HS-27A (cell line): ENCODE data around the gene SLC35A4.
"Not testable (repeated sequence)": the region's sequence is repeated elsewhere in the genome, so short reads cannot be mapped to it uniquely, and the experiment has no call there.

ENCODE experiments used
- DNase-seq: peaks from one replicate; pipeline ENCODE4 v3.0.0-alpha.2; 2012; ENCODE audit warnings: low read depth, missing footprints

Gene SLC35A4

DNA sequence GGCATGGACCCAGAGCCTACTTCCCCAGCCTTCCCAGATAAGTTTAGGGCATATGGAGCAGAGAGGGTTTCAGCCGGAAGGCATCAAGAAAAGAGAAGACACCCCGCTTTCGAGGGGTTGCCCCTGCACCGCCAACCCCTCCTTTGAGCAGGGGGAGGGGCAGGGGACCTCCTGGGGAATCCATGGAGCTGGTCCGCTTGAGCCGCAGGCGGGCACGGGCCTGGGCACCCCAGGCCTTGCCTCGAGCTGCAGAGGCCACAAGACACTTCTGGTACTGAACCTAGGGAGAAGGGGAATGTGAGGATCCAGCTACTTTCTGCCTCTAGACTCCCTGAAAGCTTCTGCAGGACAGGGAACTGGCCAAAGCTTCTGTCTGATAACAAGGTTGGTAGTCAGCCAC, 6.1 kb upstream of the SLC35A4 start:
- DNase-seq: no peak

GRCh38 chr5:140560227-140560626, 4.4 kb upstream of the SLC35A4 start:
- no peak for DNase-seq

GRCh38 chr5:140561753-140562523, 2.7 kb upstream of the SLC35A4 start:
- DNase-seq: no peak

DNA sequence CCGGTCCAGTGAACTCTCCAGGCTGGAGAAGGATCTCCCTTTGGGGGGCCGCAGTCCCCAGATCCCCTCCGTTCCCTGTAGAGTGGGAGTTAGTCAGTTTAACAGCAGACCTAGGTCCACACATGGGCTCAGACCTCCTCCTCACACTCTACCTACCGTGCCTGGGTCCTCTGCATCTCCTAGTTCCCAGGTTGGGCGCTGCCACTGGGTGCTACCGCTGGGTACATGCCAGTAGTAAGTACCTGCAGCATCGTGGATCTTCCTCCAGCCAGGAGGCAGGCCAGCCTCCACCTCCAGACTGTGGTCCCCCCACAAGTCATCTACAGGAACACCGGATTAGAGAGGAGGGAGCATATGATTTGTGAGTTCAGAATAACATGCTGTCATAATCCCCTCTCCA, 1.0 kb upstream of the SLC35A4 start:
- DNase-seq: no peak

- DNase-seq: no peak
These were observed 574 bp downstream of the SLC35A4 start for GRCh38 chr5:140565024-140565779.

DNA sequence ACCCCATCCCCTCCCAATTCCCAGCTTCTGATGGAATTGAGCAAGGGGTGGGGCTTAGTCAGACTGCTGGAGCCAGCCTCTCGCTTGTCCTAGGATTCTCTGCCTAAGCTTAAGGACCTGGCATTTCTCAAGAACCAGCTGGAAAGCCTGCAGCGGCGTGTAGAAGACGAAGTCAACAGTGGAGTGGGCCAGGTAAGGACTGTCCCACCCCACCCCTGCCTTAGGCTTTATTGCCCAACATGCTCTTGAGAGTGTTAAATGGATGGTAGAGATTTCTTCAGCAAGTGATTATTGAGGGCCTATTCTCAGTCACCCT, 1.1 kb downstream of the SLC35A4 start:
- no peak for DNase-seq

GRCh38 chr5:140566665-140567064, 2.0 kb downstream of the SLC35A4 start:
- no peak for DNase-seq

GRCh38 chr5:140567136-140567818, 2.6 kb downstream of the SLC35A4 start:
- DNase-seq: no peak

DNA sequence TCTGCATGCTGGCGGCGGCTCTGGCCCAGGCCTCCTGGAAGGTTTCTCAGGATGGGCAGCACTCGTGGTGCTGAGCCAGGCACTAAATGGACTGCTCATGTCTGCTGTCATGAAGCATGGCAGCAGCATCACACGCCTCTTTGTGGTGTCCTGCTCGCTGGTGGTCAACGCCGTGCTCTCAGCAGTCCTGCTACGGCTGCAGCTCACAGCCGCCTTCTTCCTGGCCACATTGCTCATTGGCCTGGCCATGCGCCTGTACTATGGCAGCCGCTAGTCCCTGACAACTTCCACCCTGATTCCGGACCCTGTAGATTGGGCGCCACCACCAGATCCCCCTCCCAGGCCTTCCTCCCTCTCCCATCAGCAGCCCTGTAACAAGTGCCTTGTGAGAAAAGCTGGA, 3.2 kb downstream of the SLC35A4 start:
- no peak for DNase-seq

DNA sequence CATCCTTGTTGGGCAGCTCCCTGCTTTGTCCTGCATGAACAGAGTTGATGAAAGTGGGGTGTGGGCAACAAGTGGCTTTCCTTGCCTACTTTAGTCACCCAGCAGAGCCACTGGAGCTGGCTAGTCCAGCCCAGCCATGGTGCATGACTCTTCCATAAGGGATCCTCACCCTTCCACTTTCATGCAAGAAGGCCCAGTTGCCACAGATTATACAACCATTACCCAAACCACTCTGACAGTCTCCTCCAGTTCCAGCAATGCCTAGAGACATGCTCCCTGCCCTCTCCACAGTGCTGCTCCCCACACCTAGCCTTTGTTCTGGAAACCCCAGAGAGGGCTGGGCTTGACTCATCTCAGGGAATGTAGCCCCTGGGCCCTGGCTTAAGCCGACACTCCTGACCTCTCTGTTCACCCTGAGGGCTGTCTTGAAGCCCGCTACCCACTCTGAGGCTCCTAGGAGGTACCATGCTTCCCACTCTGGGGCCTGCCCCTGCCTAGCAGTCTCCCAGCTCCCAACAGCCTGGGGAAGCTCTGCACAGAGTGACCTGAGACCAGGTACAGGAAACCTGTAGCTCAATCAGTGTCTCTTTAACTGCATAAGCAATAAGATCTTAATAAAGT, 3.9 kb downstream of the SLC35A4 start:
- no peak for DNase-seq

DNA sequence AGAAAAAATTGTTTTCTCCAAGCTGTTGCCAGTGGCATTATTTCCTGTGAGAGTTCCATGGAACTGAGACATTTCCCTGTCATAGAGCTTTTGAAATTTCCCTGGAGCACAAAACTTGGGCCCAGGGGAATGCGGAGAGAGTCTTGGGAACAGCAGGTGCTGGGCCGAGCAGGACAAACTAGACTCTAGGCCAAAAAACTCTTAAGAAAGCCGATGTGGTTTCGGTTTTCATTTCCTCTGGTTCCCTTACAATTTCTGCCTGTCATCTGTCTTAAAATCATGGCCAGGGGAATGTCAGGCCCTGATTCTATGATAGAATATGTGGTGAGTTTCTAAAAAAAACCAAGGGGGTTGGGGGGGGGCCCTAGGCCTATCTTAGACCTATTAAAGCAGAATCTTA, 4.6 kb downstream of the SLC35A4 start:
- no peak for DNase-seq

- DNase-seq: no peak
These were observed 5.4 kb downstream of the SLC35A4 start for GRCh38 chr5:140570058-140570457.

DNA sequence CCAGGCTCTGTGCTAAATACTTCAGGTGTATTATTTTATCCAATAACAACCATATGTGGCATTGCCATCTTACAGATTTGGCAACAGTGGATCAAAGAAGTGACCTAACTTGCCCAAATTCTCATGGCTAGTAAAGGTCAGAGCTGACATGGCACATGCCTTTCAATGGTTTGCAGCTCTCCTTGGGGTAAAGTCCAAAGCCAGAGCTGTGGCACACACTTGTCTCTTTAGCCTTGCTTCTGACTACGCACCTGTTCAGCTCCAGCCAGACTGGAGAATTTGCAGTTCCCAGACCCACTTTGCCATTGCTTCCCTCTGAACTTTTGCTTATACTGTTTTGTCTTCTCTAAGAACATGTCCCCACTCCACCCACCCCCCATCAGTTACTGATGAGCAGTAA, 5.9 kb downstream of the SLC35A4 start:
- no peak for DNase-seq

DNA sequence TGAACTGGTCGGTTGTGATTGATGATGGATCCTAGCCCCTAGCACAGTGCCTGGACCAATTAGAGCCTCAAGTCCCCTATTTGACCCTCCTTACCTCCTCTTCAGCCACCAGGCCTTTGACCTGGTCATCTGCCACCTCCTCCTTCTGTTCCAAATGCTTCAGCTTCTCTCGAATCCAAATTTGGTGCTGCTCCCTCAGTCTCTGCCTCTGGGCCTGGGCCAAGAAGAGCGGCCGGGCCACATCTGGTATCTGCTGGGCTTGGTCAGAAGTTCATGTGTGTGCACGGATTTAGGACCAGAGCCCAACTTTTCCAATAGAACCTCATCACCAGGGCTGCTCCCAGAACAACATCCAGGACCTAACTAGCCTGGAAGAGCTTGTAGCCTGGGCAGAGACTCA, 6.5 kb downstream of the SLC35A4 start:
- no peak for DNase-seq

- no peak for DNase-seq
These were observed 9.1 kb downstream of the SLC35A4 start for GRCh38 chr5:140573683-140574082.

- DNase-seq: no peak
These were observed 9.5 kb downstream of the SLC35A4 start for GRCh38 chr5:140574165-140574564.

GRCh38 chr5:140575309-140575708, 10.7 kb downstream of the SLC35A4 start:
- DNase-seq: no peak

DNA sequence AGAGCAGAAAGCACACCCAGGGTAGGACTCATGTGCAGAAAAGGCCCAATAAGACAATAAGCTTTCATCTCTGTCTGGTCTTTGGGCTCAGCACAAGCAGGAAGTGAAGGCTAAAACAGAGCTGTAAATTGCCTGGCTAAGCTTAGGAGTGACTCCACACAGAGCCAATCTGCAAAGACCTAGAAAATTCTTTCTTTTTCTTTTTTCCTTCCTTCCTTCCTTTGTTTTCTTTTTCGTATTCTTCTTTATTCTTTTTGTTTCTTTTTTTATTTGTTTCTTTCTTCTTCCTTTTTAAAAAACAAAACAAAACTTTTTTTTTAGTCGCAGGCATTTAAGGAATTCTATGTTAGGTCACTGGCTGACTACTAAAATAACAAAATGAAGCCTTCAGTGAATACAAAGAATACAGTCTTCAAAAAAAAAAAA, 12.2 kb downstream of the SLC35A4 start:
- no peak for DNase-seq

DNA sequence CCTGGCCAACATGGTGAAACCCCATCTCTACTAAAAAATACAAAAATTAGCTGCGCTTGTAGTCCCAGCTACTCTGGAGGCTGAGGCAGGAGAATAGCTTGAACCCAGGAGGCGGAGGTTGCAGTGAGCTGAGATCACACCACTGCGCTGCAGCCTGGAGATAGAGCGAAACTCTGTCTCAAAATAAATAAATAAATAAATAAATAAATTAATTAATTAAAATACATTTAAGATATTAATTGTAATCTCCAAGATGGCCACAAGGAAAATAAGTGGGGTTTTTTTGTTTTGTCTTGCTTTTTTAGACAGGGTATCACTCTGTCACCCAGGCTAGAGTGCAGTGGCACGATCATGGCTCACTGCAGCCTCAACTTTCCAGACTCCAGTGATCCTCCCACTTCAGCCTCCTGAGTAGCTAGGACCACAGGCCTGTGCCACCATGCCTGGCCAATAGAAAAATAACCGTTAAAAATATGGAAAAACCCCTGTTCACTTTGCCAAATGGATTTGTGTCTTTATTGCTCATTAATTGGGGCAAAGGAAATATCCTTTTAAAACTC, 14.6 kb downstream of the SLC35A4 start:
- DNase-seq: not testable (repeated sequence)

GRCh38 chr5:140587495-140587894, 22.9 kb downstream of the SLC35A4 start:
- DNase-seq: no peak

DNA sequence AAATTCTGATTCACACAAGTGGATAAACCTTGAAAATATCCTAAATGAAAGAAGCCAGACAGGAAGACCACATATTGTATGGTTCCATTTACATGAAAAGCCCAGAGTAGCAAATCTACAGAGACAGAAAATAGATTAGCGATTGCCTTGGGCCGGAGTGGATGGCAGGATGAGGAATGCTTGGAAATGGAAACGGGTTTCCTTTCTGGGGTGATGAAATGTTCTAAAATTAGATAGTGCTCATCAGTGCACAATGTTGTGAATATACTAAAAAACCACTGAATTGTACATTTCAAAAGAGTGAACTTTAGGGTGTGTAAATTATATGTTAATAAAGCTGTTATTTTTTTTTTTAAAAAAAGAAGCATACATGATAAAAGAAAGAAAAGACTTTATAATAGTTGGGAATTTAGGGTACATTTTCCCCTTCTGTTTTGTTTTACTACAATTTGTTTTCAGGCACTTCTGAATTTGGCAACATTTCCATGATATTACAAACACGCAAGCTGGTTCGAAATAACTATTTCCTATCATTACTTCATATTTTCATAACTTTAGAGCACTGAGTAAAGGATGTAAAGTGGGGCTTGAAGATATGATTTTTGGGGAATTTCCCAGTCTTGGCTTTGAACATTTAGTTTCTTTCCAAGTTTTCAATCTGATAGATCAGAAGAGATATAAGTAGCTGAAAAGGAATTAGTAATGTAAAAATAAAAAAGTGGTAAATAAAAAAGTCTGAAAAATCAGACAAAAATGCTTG, 23.9 kb downstream of the SLC35A4 start:
- no peak for DNase-seq

DNA sequence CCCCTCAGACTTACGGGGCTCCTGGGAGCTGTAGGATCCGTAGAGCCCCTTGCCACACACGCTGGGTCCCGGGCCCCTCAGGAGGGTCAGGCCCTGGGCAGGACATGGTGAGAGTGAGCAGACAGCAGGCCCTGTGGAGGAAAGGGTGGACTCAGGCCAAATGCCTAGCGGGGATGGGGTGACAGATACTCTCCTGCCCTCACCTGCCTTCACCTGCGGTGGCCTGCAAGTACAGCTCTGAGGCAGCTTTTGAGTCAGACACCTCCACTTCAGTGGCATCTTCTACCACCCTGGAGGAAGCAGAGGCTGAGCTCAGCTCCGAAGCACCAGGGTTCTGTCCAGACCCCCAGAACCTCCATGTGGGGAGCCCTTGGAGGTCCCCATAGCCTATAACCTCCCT, 26.2 kb downstream of the SLC35A4 start:
- no peak for DNase-seq
